HG03460 (cell line): ENCODE data around the gene CHPT1.
"Not testable (repeated sequence)": the region's sequence is repeated elsewhere in the genome, so short reads cannot be mapped to it uniquely, and the experiment has no call there.

Experiments
- ATAC-seq: cut with Tn5 transposase; IDR thresholded peaks from one replicate; pipeline ENCODE4 v1.9.1; 2021; ENCODE audit not compliant: unreplicated experiment

Gene CHPT1

GRCh38 chr12:101681627-101682026, 15.8 kb upstream of the CHPT1 start:
- ATAC-seq, result not testable (repeated sequence)

GRCh38 chr12:101685092-101685491, 12.3 kb upstream of the CHPT1 start:
- ATAC-seq, result no peak

DNA sequence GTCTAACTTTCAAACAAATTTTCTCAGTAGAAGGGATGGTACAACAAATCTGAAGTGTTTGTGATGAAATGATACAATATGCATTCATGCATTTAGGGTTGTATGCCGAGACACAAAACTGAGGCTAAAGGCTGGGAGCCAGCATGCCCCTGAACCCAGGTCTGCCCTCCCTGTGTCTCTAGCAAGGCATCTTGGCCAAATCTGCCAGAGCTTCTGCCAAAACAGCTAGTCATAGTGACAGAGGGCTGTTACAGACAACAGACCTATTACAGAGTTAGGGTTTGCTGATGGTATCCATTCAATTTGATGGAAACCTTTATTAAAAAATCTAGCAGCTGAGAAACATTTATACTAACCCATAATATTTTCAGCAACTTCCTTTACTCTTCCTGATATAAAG, 11.3 kb upstream of the CHPT1 start:
- ATAC-seq, result no peak

DNA sequence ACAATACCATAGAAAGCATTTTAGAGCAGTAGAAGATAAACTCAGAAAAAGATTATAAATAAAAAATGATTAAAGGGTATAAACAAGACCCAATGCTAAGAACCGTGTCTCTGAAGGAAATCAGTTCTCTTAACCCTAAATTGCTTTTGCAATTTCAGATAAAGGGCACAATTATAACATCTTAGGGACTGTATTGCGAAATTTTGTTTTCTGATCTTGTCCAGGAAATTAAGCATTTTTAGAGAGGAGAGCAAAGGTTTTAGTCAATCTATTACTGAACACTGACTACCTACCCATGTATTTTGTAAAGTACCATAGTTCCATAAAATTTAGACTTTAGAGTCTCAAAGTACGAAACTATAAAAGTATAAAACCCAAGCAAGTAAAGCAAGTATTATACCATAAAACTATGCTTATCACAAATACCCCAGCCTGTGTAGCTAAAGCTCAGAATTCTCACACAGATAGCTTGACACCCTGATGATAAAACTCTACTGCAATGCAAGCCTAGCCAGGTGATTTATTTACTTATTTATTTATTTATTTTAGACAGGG, 6.8 kb upstream of the CHPT1 start:
- ATAC-seq, result no peak

- no peak for ATAC-seq
Observed at GRCh38 chr12:101691503-101692096, 5.8 kb upstream of the CHPT1 start.

DNA sequence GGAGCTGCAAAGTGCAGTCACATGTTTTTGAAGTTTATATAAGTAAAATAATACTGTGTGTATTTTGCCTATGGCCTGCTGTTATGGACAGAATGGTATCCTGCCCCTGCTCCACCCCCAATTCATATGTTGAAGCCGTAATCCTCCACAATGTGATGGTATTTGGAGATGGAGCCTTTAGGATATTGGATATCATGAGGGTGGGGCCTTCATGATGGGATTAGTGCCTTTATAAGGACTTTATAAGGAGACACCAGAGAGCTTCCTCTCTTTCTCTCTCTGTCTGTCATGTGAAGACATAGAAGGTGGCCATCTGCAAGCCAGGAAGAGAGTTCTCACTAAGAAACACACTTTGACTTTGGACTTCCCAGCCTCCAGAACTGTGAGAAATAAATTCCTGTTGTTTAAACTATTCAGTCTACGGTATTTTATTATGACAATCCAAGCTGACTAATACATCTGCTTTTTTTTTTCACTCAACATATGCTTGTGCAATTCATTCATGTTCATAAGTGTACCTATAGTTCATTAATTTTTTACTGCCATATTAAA, 3.1 kb upstream of the CHPT1 start:
- no peak for ATAC-seq

DNA sequence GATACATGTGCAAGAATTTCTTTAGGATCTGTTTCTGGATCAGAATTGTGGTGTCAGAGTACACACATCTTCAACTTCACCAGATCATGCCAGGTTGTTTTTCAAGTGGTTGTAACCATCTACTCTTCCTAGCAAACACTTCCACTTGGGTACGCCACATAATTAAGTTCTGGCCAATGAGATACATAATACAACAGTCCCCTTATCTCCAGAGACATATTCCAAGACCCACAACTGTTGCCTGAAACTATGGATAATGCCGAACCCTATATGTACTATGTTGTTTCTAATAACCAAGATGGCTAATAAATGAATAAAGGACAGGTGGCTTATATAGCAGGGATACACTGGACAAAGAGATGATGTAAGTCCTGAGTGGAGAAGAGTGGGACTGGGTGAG, 2.5 kb upstream of the CHPT1 start:
- ATAC-seq, result no peak

GRCh38 chr12:101695706-101696105, 1.7 kb upstream of the CHPT1 start:
- no peak for ATAC-seq

- peak; percentile 18 for ATAC-seq
Observed at GRCh38 chr12:101696251-101697196, 916 bp upstream of the CHPT1 start.

GRCh38 chr12:101697930-101698799, 725 bp downstream of the CHPT1 start:
- ATAC-seq, result peak; percentile 36

DNA sequence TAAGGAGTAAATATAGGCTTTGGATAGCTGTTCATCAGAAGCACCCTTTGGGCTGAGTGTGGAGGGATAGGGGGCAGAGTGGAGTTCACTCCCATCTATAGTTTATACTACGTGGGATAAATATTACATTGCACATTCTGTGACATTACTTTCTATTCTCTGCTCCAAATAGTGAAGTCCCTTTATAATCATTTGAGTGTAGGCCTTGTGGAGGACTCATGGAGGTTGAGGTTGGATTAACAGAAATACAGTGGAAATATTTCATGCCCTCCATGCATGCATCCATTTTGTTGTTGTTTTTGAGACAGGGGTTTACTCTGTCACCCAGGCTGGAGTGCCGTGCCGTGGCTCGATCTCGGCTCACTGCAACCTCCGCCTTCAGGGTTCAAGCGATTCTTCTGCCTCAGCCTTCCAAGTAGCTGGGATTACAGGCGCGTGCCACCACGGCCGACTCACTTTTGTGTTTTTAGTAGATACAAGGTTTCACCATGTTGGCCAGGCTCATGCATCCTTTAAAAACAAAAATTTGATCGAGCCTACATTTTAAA, 1.4 kb downstream of the CHPT1 start:
- no peak for ATAC-seq

GRCh38 chr12:101700299-101700820, 2.9 kb downstream of the CHPT1 start:
- no peak for ATAC-seq

DNA sequence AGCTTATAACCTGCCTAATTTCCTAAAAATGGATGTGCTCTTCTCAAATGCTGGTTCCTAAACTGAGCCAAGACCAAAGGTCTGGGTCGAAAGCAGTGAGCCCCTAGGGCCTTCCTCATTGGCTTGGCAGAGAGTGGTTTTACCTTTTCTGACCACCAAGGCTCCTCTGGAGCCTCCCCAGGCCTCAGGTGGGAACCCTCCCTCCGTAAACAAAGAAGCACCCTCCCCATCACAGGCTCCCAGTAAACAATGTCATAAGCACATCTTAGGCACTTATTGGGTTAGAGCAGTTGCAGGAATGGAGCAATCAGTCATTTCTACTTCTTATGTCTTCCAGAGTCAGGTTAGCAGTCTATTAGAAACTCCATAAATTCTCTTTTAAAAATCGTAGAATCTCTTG, 6.0 kb downstream of the CHPT1 start:
- ATAC-seq, result no peak

DNA sequence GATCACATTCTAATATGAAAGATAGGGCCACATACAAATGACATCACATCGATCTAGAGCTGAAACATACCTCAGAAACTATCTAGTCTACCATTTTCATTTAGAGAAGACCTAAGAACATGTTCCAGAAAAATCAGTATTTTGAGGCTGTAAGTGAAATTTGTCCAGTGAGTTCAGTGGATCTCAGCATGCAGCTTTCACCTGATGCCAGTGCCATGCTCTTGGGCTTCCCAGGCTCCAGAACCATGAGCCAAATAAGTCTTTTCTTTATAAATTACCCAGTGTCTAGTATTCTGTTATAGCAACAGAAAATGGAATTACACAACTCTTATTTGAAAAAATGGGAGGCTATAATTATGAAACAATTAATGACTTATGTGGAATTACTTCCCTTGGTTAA, 9.0 kb downstream of the CHPT1 start:
- ATAC-seq, result no peak

DNA sequence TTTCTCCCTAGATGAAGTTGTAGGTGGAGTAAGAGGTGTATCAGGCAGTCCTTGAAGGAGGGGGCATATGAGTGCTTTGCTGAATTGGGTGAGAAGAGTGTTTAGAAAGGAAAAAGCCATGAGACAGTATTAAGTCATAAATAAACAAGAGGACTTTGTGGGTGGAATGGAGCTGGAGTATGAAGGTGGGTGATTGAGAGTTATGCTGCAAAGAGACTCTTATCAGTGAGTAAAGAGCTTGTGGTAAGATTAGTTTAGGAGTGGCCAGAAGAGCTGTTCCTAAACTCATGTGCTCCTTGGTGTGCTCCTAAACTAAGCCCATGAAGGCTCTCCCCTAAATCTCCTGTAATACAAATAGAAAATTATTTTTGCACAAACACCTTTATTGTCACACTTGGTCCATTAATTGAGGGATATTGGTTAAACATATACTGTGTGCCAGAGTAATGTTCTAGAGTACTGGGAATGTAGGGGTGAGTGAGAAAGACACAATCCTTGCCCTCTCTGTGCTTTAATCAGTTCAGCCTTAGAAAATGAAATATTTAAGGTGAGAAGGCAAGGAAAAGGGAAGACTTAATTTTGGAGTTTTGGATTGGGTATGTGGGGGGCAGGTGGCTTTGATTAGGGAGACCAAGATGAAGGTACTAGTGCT, 9.8 kb downstream of the CHPT1 start:
- ATAC-seq, result no peak

GRCh38 chr12:101710288-101710687, 12.8 kb downstream of the CHPT1 start:
- no peak for ATAC-seq

- ATAC-seq, result no peak
Observed at GRCh38 chr12:101713059-101713682, 15.7 kb downstream of the CHPT1 start.

DNA sequence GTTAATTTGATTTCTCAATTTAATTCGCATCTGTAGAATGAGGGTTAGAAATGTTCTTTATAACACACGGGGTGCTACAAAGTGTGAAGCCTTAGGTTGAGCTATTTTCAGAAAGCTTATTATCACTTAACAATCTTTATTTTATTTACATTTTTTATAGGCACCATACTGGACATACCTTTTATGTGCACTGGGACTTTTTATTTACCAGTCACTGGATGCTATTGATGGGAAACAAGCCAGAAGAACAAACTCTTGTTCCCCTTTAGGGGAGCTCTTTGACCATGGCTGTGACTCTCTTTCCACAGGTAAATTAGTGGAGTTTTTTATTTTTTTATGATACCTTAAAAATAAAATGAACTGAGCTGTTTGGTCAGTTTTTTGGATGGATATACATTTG, 16.5 kb downstream of the CHPT1 start:
- no peak for ATAC-seq

DNA sequence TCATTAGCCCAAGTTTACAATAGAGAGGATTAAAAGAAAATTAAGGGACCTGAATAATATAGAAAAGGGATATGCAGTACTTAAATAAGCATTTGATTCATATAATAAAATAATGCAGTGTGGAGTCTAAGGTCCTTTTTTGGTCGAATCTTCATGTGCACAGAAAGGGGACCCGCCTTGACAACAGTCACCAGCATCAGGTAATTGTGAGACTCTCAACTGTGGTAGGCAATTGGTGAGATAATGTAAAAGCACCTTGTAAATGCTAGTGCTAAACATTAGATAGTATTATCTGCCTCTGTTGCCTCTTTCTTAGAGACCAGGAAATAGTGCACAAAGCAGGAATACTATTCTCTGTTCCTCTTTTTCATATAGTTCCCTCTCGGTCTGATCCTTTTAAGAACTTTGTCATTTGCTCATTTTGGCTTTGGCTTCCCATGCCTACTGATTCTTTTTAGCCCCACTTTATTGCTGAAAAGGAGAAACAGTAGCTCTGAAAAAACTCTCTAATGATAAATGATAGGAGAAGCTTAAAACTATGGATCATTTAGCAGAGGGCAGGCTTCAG, 17.5 kb downstream of the CHPT1 start:
- ATAC-seq, result no peak
